ENCODE results near the gene FAM163B.
A peak's percentile ranks its signal among the peaks of the same experiment; 100 is the strongest.

FAM163B gene

DNA sequence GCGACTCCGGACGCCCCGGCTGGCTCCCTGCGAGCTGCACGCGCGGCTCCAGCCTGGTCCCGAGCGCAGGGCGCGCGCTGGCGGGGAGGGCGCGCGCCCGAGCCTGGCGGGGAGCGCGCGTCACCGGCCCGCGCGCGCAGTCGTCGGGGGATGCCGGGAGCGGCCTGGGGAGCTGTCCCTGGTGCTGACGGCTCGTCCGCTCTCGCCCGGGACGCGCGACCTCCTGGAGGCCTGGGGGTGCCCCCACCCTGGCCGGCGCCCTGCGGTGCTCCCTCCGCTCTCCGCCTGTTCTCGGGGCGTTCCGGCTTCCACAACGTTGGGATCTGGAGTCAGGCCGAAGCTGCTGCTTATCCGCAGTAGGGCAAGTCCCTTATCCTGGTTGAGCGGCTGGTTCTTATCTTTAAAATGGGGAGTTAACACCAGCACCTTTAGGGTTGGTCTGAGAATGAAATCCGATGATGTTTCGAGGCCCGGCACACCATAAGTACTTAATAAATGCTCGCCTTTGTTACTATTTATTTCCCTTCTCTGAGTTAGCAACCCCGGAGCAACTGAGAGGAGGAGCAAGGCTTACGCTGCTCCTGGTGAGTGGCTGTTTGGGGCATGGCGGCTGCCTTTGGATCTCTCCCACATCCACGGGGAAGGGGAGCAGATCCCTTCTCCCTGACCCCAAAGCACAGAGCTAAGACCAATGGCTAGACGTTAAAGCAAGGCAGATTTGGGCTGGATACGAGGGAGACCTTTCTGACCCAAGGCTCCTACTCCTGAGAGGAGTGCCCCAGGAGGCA lies at the start of gene FAM163B:
Gene FAM163B, minus strand, starts transcription at position 79 of the 788 bp plus-strand sequence. CDS start 29,166 bp downstream, outside the sequence.
- DNase-seq, result peak; percentile 16

DNA sequence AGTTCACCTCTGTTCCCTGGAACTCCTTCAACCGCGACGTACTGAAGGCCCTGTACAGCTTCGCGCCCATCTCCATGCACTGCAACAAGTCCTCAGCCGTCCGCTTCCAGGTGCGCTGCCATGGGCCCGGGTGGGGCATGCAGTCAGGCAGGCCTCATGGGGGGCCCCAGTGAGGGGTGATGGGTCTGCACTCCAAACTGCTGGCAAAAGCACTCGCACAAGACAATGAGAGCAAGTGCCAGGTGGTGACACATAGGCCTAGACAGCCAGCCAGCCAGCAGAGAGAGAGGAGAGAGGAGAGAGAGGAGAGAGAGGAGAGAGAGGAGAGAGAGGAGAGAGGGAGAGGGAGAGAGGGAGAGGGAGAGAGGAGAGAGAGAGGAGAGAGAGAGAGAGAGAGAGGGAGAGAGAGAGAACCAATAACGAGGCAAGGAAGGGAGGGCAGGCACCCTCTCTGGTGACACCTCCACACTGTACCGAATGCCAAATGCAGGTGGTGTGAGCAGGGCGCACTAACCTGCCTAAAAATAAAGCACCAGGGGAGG lies 48.0 kb upstream of the FAM163B start:
- DNase-seq, result no peak

- peak; percentile 24 for DNase-seq
These were observed 47.3 kb upstream of the FAM163B start for GRCh38 chr9:133656211-133657119.

GRCh38 chr9:133655701-133656100 lies 46.5 kb upstream of the FAM163B start:
- DNase-seq, result no peak

- DNase-seq, result no peak
These were observed 45.8 kb upstream of the FAM163B start for GRCh38 chr9:133654736-133655657.

GRCh38 chr9:133653638-133654037 lies 44.4 kb upstream of the FAM163B start:
- DNase-seq, result no peak

GRCh38 chr9:133650026-133650425 lies 40.8 kb upstream of the FAM163B start:
- DNase-seq, result no peak

- DNase-seq, result no peak
These were observed 40.0 kb upstream of the FAM163B start for GRCh38 chr9:133649194-133649593.

DNA sequence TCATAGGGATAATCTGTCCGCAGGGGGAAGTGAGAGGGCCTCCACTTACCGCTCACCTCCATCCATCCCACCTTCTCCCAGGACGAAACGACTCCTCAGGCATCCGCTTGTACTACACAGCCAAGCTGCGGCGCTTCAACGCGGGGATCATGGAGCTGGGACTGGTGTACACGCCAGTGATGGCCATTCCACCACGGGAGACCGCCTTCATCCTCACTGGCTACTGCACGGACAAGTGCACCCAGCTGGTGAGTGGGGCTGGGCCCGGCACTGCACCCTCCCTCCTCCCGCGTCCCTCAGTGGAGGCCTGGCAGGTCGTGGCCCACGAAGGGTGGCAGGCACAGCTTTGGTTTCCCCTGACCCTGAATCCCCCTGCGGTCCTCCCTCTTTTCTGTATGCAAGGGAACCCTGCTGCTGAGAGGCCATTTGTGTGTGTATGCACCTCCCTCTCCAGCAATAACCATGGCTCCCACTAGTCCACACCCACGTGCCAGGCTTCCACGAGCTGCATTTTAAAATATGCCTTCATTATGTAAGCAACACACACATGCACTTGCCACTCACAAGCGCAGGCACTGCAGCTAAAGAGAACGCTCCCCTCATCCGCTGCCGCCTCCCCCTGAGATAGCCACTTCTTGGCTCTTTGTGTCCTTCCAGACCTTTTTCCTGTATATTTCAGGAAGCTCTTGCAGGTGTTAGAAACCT lies 38.7 kb upstream of the FAM163B start:
- no peak for DNase-seq

- DNase-seq, result no peak
These were observed 38.0 kb upstream of the FAM163B start for GRCh38 chr9:133647148-133647547.

DNA sequence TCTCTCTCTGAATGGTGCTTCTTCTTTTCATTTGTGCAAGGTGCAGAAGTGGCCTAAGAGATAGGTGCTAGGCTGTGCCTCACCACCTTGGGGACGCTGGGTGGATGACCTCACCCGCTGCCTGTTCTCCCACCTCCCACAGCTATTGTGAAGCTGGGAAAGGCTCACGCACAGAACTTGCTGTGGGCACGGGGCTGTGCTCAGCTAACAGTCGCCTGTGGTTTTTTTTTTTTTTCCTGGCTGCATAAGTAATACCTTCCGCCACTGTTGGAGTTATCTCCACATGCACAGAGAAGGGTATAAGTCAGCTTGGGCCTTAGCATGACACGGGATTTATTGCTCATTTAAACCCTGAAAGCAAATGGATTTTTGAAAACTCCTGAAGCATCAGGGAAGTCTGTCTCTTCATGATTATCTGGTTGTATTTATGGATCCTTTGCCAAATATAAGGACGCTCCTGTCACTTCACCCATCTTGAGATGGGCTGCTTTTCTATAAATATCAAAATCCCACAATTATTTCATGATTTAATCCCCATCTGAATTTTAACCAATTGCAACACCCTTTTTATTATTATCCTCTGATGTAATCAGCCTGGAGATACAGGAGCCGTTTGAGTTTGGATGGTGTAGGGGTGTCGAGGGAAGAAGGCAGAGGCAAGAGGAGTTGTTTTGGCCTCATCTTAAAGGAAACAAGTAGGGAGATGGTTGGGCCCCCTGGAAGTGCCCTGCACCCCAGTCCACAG lies 36.0 kb upstream of the FAM163B start:
- no peak for DNase-seq

DNA sequence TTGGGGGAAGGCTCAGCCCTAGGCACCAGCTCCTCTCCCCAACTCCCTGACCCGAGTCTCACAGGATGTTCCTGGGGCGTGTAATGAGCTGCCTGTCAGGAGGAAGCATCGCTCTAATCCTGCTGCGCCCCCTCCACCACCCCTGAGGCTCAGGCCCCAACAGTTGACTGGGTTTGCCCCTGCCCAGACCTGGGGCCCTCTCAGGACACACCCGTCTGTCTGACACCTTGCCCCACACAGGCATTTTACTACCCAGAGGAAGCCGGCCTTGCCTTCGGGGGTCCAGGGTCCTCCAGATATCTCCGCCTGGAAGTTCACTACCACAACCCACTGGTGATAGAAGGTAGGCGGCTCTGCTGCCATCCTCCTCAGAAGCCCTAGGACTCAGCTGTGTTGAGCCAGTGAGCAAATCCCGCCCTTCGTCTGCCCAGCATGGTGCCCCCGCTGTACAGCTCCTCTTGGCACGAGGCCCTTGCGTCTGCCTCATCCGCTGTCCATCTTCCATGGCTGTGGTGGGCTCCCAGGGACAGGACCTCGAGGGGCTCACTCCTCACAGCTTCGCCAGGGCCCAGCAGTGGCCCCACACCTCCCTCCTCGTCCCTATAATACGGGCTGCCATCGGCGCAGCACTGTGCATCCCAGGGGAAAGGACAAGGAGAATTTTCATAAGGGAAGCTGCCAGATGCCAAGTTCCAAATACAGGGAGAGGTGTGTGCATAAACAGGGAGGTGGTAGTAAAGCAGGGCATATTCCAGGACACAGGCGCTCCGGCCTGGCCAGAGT lies 35.0 kb upstream of the FAM163B start:
- no peak for DNase-seq

- no peak for DNase-seq
These were observed 34.2 kb upstream of the FAM163B start for GRCh38 chr9:133643362-133643755.

GRCh38 chr9:133642708-133643361 lies 33.6 kb upstream of the FAM163B start:
- DNase-seq, result no peak

GRCh38 chr9:133641861-133642595 lies 32.8 kb upstream of the FAM163B start:
- DNase-seq, result no peak

GRCh38 chr9:133641396-133641655 lies 32.1 kb upstream of the FAM163B start:
- no peak for DNase-seq

- no peak for DNase-seq
These were observed 31.6 kb upstream of the FAM163B start for GRCh38 chr9:133640580-133641395.

- no peak for DNase-seq
These were observed 31.0 kb upstream of the FAM163B start for GRCh38 chr9:133640160-133640559.
